Type B pancreatic cell (in vitro differentiated cells): ENCODE measurements around the gene TTC28. TPM values are rescaled to one million over a fixed set of nuclear protein-coding genes. Genes with fewer than 3 reads are reported as not detected.
"Not testable (repeated sequence)": the region's sequence is repeated elsewhere in the genome, so short reads cannot be mapped to it uniquely, and the experiment has no call there.

Source experiments
- DNase-seq: peaks from one replicate; pipeline ENCODE4 v3.0.0; 2021; ENCODE audit warnings: mixed read lengths; ENCODE audit not compliant: unreplicated experiment; ENCODE audit errors: extremely low spot score
- H3K27ac Mint-ChIP-seq: 2 replicates; pipeline ENCODE4 v1.8.0; 2021; ENCODE audit warnings: mild to moderate bottlenecking, mixed read lengths
- H3K27me3 Mint-ChIP-seq: 2 replicates; pipeline ENCODE4 v1.8.0; 2021; ENCODE audit warnings: mixed read lengths
- H3K36me3 Mint-ChIP-seq: 2 replicates; pipeline ENCODE4 v1.8.0; 2021; ENCODE audit warnings: mixed read lengths
- H3K4me1 Mint-ChIP-seq: one replicate; pipeline ENCODE4 v1.8.0; 2021; ENCODE audit warnings: mixed read lengths; ENCODE audit not compliant: unreplicated experiment
- H3K4me3 Mint-ChIP-seq: 2 replicates; pipeline ENCODE4 v1.8.0; 2021; ENCODE audit warnings: mild to moderate bottlenecking, mixed read lengths
- H3K9me3 Mint-ChIP-seq: 2 replicates; pipeline ENCODE4 v1.8.0; 2021; ENCODE audit warnings: mixed read lengths
- total RNA-seq: library from RNA; stranded (reverse); gene quantifications from 2 replicates; pipeline ENCODE4 v1.2.1, GENCODE V29; 2021; ENCODE audit warnings: low replicate concordance
- TF ChIP-seq, protein P1 (sequence below): fragments of 200-600 bp; sonication (generic); conservative IDR thresholded peaks from 2 replicates; pipeline ENCODE4 v1.5.0; 2021; ENCODE audit warnings: antibody characterized with exemption, mild to moderate bottlenecking

TTC28 gene
- total RNA-seq, 1 donor from 2014 or later: 59.2 TPM

DNA sequence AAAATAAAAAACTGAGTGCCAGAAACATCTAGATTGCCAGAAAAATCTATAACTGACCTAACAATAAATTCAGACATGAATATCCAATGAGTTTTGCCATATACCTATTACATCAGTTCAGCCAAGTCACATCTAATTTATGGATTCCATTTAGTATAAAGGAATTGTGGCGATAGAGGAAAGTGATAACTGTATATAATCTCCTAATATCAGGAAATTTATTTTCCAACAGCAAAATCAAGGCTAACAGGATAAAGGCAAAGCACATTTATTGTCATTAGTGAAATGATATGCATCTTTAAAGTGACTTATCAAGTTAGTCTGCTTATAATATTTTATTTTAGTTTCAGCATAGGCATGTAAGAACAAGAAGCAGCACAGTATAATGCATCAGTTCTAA is 462.4 kb downstream of the TTC28 start:
- Mint-ChIP-seq H3K27me3 (no peaks in the 10 kb centered on the region), H3K36me3 (no peaks in the 10 kb centered on the region), H3K4me3 (no peak overlapping the region), H3K4me1 (no peaks in the 10 kb centered on the region), H3K27ac (no peak overlapping the region), H3K9me3 (no peaks in the 10 kb centered on the region)
- DNase-seq: no peak
- TF ChIP-seq, protein P1, sequence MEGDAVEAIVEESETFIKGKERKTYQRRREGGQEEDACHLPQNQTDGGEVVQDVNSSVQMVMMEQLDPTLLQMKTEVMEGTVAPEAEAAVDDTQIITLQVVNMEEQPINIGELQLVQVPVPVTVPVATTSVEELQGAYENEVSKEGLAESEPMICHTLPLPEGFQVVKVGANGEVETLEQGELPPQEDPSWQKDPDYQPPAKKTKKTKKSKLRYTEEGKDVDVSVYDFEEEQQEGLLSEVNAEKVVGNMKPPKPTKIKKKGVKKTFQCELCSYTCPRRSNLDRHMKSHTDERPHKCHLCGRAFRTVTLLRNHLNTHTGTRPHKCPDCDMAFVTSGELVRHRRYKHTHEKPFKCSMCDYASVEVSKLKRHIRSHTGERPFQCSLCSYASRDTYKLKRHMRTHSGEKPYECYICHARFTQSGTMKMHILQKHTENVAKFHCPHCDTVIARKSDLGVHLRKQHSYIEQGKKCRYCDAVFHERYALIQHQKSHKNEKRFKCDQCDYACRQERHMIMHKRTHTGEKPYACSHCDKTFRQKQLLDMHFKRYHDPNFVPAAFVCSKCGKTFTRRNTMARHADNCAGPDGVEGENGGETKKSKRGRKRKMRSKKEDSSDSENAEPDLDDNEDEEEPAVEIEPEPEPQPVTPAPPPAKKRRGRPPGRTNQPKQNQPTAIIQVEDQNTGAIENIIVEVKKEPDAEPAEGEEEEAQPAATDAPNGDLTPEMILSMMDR: no peak

DNA sequence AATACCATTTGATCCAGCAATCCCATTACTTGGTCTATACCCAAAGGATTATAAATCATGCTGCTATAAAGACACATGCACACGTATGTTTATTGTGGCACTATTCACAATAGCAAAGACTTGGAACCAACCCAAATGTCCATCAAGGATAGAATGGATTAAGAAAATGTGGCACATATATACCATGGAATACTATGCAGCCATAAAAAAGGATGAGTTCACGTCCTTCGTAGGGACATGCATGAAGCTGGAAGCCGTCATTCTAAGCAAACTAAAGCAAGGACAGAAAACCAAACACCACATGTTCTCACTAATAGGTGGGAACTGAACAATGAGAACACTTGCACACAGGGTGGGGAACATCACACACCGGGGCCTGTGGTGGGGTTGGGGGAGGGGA is 464.9 kb downstream of the TTC28 start:
- peaks cover 16% of the 10 kb centered on the region for H3K36me3 Mint-ChIP-seq
- not testable (repeated sequence) for DNase-seq, H3K4me1 Mint-ChIP-seq, H3K27ac Mint-ChIP-seq, H3K9me3 Mint-ChIP-seq, H3K27me3 Mint-ChIP-seq, H3K4me3 Mint-ChIP-seq

DNA sequence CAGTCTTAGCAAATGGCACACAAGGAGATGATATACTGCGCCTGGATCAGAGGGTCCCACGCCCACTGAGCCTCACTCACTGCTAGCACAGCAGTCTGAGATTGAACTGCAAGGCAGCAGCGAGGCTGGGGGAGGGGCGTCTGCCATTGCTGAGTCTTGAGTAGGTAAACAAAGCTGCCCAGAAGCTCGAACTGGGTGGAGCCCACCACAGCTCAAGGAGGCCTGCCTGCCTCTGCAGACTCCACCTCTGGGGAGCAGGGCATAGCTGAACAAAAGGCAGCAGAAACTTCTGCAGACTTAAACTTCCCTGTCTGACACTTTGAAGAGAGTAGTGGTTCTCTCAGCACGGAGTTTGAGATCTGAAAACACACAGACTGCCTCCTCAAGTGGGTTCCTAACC is 470.2 kb downstream of the TTC28 start:
- H3K27me3 Mint-ChIP-seq, H3K27ac Mint-ChIP-seq, H3K9me3 Mint-ChIP-seq, H3K4me3 Mint-ChIP-seq, DNase-seq: not testable (repeated sequence)
- Mint-ChIP-seq H3K36me3 (peaks cover 16% of the 10 kb centered on the region), H3K4me1 (peaks cover 29% of the 10 kb centered on the region)

DNA sequence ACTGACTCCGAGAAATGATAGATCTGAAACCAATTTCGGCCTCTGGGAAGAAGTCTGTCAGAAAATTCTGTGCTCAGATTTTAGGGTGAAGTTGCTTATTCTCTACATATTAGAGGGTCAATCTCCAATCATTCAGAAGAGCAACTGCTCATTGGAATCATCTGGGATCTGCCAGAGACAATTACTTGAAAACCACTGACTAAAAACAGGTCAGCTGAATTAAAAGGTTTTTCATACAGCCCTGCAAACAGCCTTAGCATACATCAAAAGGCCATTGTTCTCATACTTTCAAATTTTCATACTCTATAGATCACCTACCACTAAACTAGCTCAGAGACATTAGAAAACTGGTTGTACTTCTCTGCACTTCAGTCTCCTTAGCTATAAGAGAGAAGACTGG is 470.9 kb downstream of the TTC28 start:
- peaks cover 32% of the 10 kb centered on the region for H3K4me1 Mint-ChIP-seq
- H3K27ac Mint-ChIP-seq: no peak overlapping the region
- no peak overlapping the region for H3K4me3 Mint-ChIP-seq
- H3K27me3 Mint-ChIP-seq: no peaks in the 10 kb centered on the region
- H3K9me3 Mint-ChIP-seq: peaks cover 8% of the 10 kb centered on the region
- no peak for DNase-seq
- TF ChIP-seq, protein P1: no peak
- H3K36me3 Mint-ChIP-seq: peaks cover 16% of the 10 kb centered on the region

DNA sequence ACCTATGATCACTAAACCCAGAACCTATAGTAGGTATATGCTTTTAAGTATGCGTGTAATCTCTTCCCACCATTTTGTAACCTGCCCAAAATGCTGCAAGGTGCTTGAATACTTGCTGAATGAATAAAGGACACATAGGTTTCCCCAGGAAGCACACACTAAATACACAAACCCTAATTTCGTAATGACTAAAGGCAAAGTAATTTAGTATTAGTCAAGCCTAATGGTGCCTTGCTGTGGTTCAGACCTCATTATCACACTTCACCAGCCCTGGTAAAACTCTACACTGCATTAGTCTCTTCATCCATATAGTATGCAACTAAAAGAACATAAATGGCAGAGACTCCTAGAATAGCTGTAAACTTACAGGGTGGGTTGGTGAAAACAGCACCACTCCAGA is 471.6 kb downstream of the TTC28 start:
- no peak overlapping the region for H3K27ac Mint-ChIP-seq
- peaks cover 8% of the 10 kb centered on the region for H3K9me3 Mint-ChIP-seq
- TF ChIP-seq, protein P1: no peak
- peaks cover 33% of the 10 kb centered on the region for H3K4me1 Mint-ChIP-seq
- no peak for DNase-seq
- H3K27me3 Mint-ChIP-seq: no peaks in the 10 kb centered on the region
- peaks cover 16% of the 10 kb centered on the region for H3K36me3 Mint-ChIP-seq
- no peak overlapping the region for H3K4me3 Mint-ChIP-seq

DNA sequence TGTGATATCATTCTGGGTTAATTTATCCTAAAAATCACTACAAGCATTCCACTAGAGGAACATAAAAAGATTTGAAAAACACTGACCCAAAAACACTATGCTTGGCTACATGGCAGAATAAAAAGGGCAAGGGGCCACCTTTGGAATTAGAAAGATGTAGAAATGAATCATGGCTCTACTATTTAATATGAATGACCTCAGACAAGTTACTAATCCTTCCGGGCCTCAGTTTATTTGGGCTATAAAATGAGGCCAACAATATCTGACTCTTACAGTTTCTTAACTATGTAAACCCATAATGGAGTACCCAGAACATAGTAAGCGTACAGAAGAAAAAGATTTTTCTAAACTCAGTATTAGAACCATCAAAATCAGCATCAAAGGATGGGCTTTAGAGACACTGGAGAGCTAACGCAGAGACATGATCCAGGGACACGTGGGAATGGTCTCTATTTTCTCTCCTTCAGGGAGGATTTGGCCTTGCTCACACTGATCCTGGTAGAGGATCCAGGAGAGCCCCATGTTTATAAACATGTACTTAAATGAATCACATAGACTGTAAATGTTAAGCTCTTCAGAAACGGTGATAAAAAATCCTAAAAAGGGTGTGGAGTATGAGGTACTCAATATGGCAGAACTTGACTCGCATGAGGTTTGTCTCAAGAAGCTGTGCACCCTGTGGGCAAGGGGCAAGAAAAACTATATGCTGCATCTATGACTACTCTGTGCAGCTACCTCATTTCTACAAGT is 472.2 kb downstream of the TTC28 start:
- DNase-seq: no peak
- TF ChIP-seq, protein P1: no peak
- Mint-ChIP-seq H3K27ac (no peak overlapping the region), H3K4me3 (no peak overlapping the region), H3K36me3 (peaks cover 16% of the 10 kb centered on the region), H3K9me3 (peaks cover 8% of the 10 kb centered on the region), H3K4me1 (peaks cover 33% of the 10 kb centered on the region), H3K27me3 (no peaks in the 10 kb centered on the region)

DNA sequence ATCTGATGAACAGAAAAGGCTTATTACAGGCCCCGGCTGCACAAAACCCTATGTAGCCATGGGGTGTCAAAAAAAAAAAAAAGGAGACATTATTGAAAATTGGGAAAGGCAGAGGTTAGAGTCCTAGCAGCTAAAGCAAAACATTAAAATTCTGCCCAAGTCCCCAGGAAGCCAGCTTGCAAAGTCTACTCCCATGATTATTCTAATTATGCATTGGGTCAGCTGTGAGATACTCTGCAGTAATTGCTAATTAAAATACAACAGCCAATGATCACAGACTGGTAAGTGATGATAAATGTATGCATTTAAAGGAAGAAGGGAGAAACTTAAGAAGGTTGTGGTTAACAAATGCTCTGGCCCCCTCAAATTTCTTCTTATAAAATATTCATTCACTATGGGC is 473.7 kb downstream of the TTC28 start:
- TF ChIP-seq, protein P1: no peak
- no peak for DNase-seq
- no peaks in the 10 kb centered on the region for H3K9me3 Mint-ChIP-seq
- H3K36me3 Mint-ChIP-seq: peaks cover 8% of the 10 kb centered on the region
- H3K27ac Mint-ChIP-seq: no peak overlapping the region
- H3K4me1 Mint-ChIP-seq: peaks cover 42% of the 10 kb centered on the region
- H3K4me3 Mint-ChIP-seq: no peak overlapping the region
- no peaks in the 10 kb centered on the region for H3K27me3 Mint-ChIP-seq
